Activated CD4-positive, alpha-beta memory T cell treated with anti-CD3 and anti-CD28 coated beads, Interleukin-2, amount 10 ng/mL, durations not matched to agents 7 days and 5 days (primary cell): Measurements from ENCODE around the gene SPTBN1. TPM values are rescaled to one million over a fixed set of nuclear protein-coding genes. Genes with fewer than 3 reads are reported as not detected.

ENCODE experiments used
- CTCF ChIA-PET: fragments of 350-600 bp; sonication (Branson Sonifier 250); formaldehyde crosslinking; loops from one replicate; lab custom pipeline; 2021; ENCODE audit warnings: antibody characterized with exemption, inconsistent platforms; lab: Charles Lee
- POLR2A ChIA-PET: fragments of 350-600 bp; sonication (Branson Sonifier 250); formaldehyde crosslinking; loops from one replicate; lab custom pipeline; 2021; ENCODE audit warnings: antibody characterized with exemption; lab: Charles Lee
- DNase-seq: peaks from one replicate; pipeline ENCODE4 v3.0.0-alpha.2; 2020
- H3K27ac Mint-ChIP-seq: one replicate; pipeline ENCODE4 v1.8.0; 2021; ENCODE audit warnings: mild to moderate bottlenecking, mixed read lengths
- H3K27me3 Mint-ChIP-seq: one replicate; pipeline ENCODE4 v1.8.0; 2021; ENCODE audit warnings: mixed read lengths
- H3K36me3 Mint-ChIP-seq: one replicate; pipeline ENCODE4 v1.8.0; 2021; ENCODE audit warnings: low read depth, mixed read lengths
- H3K4me1 Mint-ChIP-seq: one replicate; pipeline ENCODE4 v1.8.0; 2021; ENCODE audit warnings: mixed read lengths
- H3K4me3 Mint-ChIP-seq: one replicate; pipeline ENCODE4 v1.8.0; 2021; ENCODE audit warnings: mild to moderate bottlenecking, mixed read lengths
- H3K9me3 Mint-ChIP-seq: one replicate; pipeline ENCODE4 v1.8.0; 2021; ENCODE audit warnings: mixed read lengths
- total RNA-seq, 2 experiments: library from RNA; stranded (reverse); gene quantifications; one replicate each; pipeline ENCODE4 v1.2.3, GENCODE V29; 2021

The SPTBN1 gene
- total RNA-seq, 2 experiments from 2014 or later, result 112 TPM

DNA sequence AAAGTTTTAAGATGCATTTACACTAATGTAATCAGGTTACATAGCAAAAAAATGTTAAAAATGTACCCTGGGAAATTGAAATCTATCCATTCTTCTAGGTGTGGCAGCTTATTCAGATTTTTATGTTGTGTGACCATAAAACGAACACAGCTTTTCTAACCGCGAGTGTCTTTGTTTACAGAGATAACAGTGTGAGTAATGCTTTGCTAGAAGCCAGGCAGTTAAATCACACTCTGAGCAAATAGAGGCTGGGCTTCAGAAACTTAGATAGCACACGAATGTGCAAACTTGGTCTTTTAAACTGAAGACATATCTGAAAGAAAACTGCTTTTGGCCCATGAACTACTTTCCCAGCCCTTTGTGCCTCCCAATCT, 116.1 kb downstream of the SPTBN1 start:
- CTCF ChIA-PET, result interaction anchor here (0.7 to 7.5 kb wide), 4 partner anchors 8 to 478 kb away, joined by 3 to 76 read pairs (median 6); partner anchors contain the start of gene RTN4
- Mint-ChIP-seq H3K27me3 (no peaks in the 10 kb centered on the region), H3K9me3 (no peaks in the 10 kb centered on the region), H3K4me1 (peaks cover 90% of the 10 kb centered on the region), H3K36me3 (peaks cover 26% of the 10 kb centered on the region), H3K27ac (peak overlapping the region; percentile 95), H3K4me3 (peak overlapping the region; percentile 65)
- no peak for DNase-seq
- POLR2A ChIA-PET, result interaction anchor here (0.6 to 15.2 kb wide), 10 partner anchors 8 to 85 kb away, joined by 3 to 570 read pairs (median 8); no protein-coding TSS in a partner anchor

DNA sequence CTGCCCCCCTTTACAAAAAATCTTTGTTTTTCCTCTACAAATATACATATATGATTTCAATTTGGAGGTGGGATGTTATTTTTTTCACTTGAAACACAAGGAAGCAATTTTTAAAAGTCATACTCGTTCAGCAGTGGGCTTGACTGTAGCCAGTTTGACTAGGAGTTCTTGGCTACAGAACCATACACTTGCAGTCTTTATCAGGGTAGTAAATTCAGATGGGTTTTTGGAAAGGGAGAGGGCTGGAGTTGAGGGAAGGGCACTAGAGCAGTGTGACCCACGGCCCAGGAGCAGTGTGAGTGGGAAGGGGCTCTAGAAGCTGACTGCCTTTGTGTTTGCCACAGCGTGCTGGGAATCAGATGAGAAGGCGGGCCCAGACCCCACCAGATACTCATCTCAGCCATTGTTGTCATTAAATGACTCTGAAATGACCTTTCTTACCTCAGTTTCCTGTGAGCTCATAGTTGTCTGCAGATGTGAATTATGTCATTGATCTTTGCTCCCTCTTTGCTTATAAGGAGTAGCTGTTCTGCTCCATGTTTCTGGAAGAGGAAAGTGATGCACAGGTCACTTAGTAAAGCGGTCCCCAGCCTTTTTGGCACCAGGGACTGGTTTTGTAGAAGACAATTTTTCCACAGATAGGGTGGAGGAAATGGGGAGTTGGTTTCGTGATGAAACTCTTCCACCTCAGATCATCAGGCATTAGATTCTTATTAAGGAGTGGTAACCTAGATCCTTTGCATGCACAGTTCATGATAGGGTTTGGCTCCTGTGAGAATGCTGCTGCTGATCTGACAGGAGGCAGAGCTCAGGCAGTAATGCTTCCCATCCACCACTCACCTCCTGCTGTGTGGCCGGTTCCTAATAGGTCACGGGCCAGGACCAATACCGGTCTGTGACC, 116.8 kb downstream of the SPTBN1 start:
- Mint-ChIP-seq H3K4me3 (peak overlapping the region; percentile 65), H3K36me3 (peaks cover 30% of the 10 kb centered on the region), H3K4me1 (peaks cover 93% of the 10 kb centered on the region), H3K27me3 (no peaks in the 10 kb centered on the region), H3K27ac (peak overlapping the region; percentile 95), H3K9me3 (no peaks in the 10 kb centered on the region)
- CTCF ChIA-PET, result interaction anchor here (0.7 to 7.5 kb wide), 3 partner anchors 12 to 478 kb away, joined by 3 to 76 read pairs (median 3); partner anchors contain the start of gene RTN4
- DNase-seq, result peak; percentile 67
- POLR2A ChIA-PET, result interaction anchor here (1.4 to 15.2 kb wide), 7 partner anchors 8 to 41 kb away, joined by 3 to 570 read pairs (median 22); no protein-coding TSS in a partner anchor

DNA sequence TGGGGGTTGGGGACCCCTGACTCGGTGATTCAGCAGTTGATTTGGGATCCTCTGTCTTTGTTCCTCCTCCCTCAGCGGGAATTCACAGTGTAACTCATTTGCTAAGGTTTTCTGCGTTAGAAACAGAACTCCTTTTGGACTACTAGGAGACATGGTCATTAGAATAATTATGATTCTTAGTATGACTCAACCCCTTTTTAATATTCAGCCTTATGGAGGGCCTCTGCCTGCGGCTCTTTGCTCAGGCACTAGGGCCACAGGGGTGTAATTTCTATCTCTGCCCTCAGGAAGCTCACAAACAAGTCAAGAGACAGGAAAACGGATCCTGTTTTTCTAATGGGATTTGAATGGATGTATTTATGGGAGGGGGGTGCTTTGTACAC, 117.4 kb downstream of the SPTBN1 start:
- CTCF ChIA-PET, result interaction anchor here (1.0 to 7.5 kb wide), 2 partner anchors 13 to 26 kb away, joined by 3 to 76 read pairs; no protein-coding TSS in a partner anchor
- H3K4me3 Mint-ChIP-seq, result peak overlapping the region; percentile 65
- no peak for DNase-seq
- no peaks in the 10 kb centered on the region for H3K27me3 Mint-ChIP-seq
- H3K9me3 Mint-ChIP-seq, result no peaks in the 10 kb centered on the region
- H3K27ac Mint-ChIP-seq, result peak overlapping the region; percentile 95
- peaks cover 35% of the 10 kb centered on the region for H3K36me3 Mint-ChIP-seq
- POLR2A ChIA-PET, result interaction anchor here (1.6 to 15.2 kb wide), 7 partner anchors 7 to 477 kb away, joined by 3 to 570 read pairs (median 22); partner anchors contain the start of gene RTN4
- H3K4me1 Mint-ChIP-seq, result peaks cover 94% of the 10 kb centered on the region

- no peaks in the 10 kb centered on the region for H3K9me3 Mint-ChIP-seq
- CTCF ChIA-PET, result interaction anchor here (0.7 to 7.5 kb wide), 4 partner anchors 14 to 51 kb away, joined by 3 to 76 read pairs (median 6); no protein-coding TSS in a partner anchor
- H3K36me3 Mint-ChIP-seq, result peaks cover 35% of the 10 kb centered on the region
- peak overlapping the region; percentile 95 for H3K27ac Mint-ChIP-seq
- peak; percentile 86 for DNase-seq
- no peaks in the 10 kb centered on the region for H3K27me3 Mint-ChIP-seq
- peak overlapping the region; percentile 65 for H3K4me3 Mint-ChIP-seq
- H3K4me1 Mint-ChIP-seq, result peaks cover 94% of the 10 kb centered on the region
- POLR2A ChIA-PET, result interaction anchor here (0.6 to 15.2 kb wide), 11 partner anchors 12 to 476 kb away, joined by 3 to 570 read pairs (median 5); partner anchors contain the start of gene RTN4
Measured at GRCh38 chr2:54574107-54574859, 118.2 kb downstream of the SPTBN1 start.

- Mint-ChIP-seq H3K27ac (peak overlapping the region; percentile 95), H3K27me3 (no peaks in the 10 kb centered on the region), H3K4me1 (peaks cover 95% of the 10 kb centered on the region), H3K4me3 (peak overlapping the region; percentile 65), H3K36me3 (peaks cover 37% of the 10 kb centered on the region), H3K9me3 (no peaks in the 10 kb centered on the region)
- DNase-seq, result peak; percentile 43
- CTCF ChIA-PET, result interaction anchor here (0.7 to 7.5 kb wide), 5 partner anchors 14 to 51 kb away, joined by 3 to 76 read pairs (median 7); no protein-coding TSS in a partner anchor
- POLR2A ChIA-PET, result interaction anchor here (0.6 to 15.2 kb wide), 14 partner anchors 11 to 791 kb away, joined by 3 to 570 read pairs (median 4); partner anchors contain the start of gene RTN4
Measured at GRCh38 chr2:54574860-54575247, 118.7 kb downstream of the SPTBN1 start.

GRCh38 chr2:54575379-54575888, 119.3 kb downstream of the SPTBN1 start:
- Mint-ChIP-seq H3K4me1 (peaks cover 95% of the 10 kb centered on the region), H3K27me3 (no peaks in the 10 kb centered on the region), H3K9me3 (no peaks in the 10 kb centered on the region), H3K27ac (peak overlapping the region; percentile 95), H3K4me3 (peak overlapping the region; percentile 65), H3K36me3 (peaks cover 41% of the 10 kb centered on the region)
- ChIA-PET CTCF (interaction anchor here (1.1 to 7.5 kb wide), 6 partner anchors 15 to 52 kb away, joined by 3 to 76 read pairs (median 6); no protein-coding TSS in a partner anchor), POLR2A (interaction anchor here (0.6 to 15.2 kb wide), 13 partner anchors 11 to 792 kb away, joined by 3 to 570 read pairs (median 4); no protein-coding TSS in a partner anchor)
- no peak for DNase-seq

DNA sequence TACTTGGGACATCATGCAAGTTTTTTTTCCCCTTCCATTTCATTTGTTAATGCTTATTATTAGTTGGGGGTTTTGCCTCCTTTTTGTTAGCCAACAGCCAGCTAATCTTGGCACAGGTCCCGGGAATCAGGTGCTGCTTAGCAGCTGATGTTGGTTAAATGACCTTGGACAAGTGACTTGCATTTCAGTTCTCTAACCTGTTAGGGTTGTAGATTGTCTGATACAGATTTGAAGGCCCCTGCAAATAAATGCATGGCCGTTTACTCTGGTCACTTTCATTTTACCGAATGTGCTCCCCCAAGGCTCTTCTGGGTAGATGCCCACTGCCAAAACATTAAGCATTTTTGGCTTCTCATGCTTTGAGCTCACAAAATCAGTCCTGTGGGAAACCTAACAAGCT, 120.9 kb downstream of the SPTBN1 start:
- Mint-ChIP-seq H3K4me3 (no peak overlapping the region), H3K27ac (no peak overlapping the region)

DNA sequence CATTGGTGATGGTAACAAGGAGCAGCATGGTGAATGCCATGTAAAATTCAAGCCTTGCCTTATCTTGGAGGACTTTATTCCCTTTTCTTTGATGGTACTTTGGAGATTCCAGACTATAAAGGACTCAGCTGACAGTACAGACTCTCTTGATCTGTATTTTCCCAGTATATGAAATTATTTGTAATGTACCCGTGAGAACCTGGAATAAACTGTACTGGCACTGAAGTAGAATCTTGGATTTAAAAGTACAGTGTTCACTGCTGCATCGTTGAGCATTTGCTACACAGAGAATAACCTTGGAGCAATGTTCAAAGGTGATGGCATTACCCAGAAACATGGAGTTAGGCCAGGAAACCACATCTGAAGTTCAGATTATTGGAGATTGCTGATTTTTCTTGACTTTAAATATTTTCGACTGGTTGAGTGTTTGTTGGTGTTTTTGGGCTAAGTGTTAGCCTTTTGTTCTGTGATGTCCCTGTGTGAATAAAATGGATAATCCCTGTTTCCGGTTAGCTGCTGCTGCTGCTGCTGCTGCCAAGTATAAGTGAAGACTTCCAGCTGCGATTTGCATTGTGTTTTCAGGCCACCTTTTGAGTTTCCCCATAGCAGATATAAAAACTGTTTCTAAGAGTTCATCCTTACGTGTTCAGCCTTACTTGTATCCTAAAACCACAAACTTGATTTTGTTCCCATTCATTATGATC, 122.0 kb downstream of the SPTBN1 start:
- POLR2A ChIA-PET, result interaction anchor here (15.2 kb wide), 1 partner anchor 18 kb away, joined by 570 read pairs; no protein-coding TSS in a partner anchor
- H3K27ac Mint-ChIP-seq, result no peak overlapping the region
- no peak for DNase-seq
- peaks cover 47% of the 10 kb centered on the region for H3K36me3 Mint-ChIP-seq
- no peaks in the 10 kb centered on the region for H3K27me3 Mint-ChIP-seq
- H3K9me3 Mint-ChIP-seq, result no peaks in the 10 kb centered on the region
- no peak overlapping the region for H3K4me3 Mint-ChIP-seq
- peaks cover 84% of the 10 kb centered on the region for H3K4me1 Mint-ChIP-seq
- CTCF ChIA-PET, result no interaction called here

More for the DNA sequence above, 120.9 kb downstream of the SPTBN1 start:
- H3K36me3 Mint-ChIP-seq, result peaks cover 45% of the 10 kb centered on the region
- CTCF ChIA-PET, result interaction anchor here (7.5 kb wide), 1 partner anchor 17 kb away, joined by 76 read pairs; no protein-coding TSS in a partner anchor
- H3K27me3 Mint-ChIP-seq, result no peaks in the 10 kb centered on the region
- peaks cover 90% of the 10 kb centered on the region for H3K4me1 Mint-ChIP-seq
- no peaks in the 10 kb centered on the region for H3K9me3 Mint-ChIP-seq
- no peak for DNase-seq
- POLR2A ChIA-PET, result interaction anchor here (1.3 to 15.2 kb wide), 2 partner anchors 17 to 102 kb away, joined by 3 to 570 read pairs; no protein-coding TSS in a partner anchor

- POLR2A ChIA-PET, result interaction anchor here (3.8 to 15.2 kb wide), 3 partner anchors 7 to 19 kb away, joined by 29 to 570 read pairs (median 39); no protein-coding TSS in a partner anchor
- CTCF ChIA-PET, result interaction anchor here (1.6 kb wide), 1 partner anchor 19 kb away, joined by 7 read pairs; no protein-coding TSS in a partner anchor
- H3K27me3 Mint-ChIP-seq, result no peaks in the 10 kb centered on the region
- peaks cover 84% of the 10 kb centered on the region for H3K4me1 Mint-ChIP-seq
- no peaks in the 10 kb centered on the region for H3K9me3 Mint-ChIP-seq
- no peak overlapping the region for H3K27ac Mint-ChIP-seq
- no peak for DNase-seq
- H3K36me3 Mint-ChIP-seq, result peaks cover 47% of the 10 kb centered on the region
- H3K4me3 Mint-ChIP-seq, result no peak overlapping the region
Measured at GRCh38 chr2:54578648-54579045, 122.5 kb downstream of the SPTBN1 start.

- ChIA-PET POLR2A (interaction anchor here (3.8 to 15.2 kb wide), 3 partner anchors 8 to 19 kb away, joined by 29 to 570 read pairs (median 39); no protein-coding TSS in a partner anchor), CTCF (interaction anchor here (1.6 to 2.0 kb wide), 2 partner anchors 18 to 21 kb away, joined by 6 to 7 read pairs; no protein-coding TSS in a partner anchor)
- peaks cover 47% of the 10 kb centered on the region for H3K36me3 Mint-ChIP-seq
- H3K4me3 Mint-ChIP-seq, result no peak overlapping the region
- no peak overlapping the region for H3K27ac Mint-ChIP-seq
- H3K9me3 Mint-ChIP-seq, result no peaks in the 10 kb centered on the region
- no peak for DNase-seq
- peaks cover 82% of the 10 kb centered on the region for H3K4me1 Mint-ChIP-seq
- H3K27me3 Mint-ChIP-seq, result no peaks in the 10 kb centered on the region
Measured at GRCh38 chr2:54579061-54579681, 123.0 kb downstream of the SPTBN1 start.
